Naive thymus-derived CD4-positive, alpha-beta T cell (primary cell): Measurements from ENCODE around the gene SLC17A5. TPM values are rescaled to one million over a fixed set of nuclear protein-coding genes. Genes with fewer than 3 reads are reported as not detected.
A peak's percentile ranks its signal among the peaks of the same experiment; 100 is the strongest.
"Not testable (repeated sequence)": the region's sequence is repeated elsewhere in the genome, so short reads cannot be mapped to it uniquely, and the experiment has no call there.

Experiments used
- ATAC-seq: fragments of 150-1000 bp; cut with Tn5 transposase; 2 replicates; pipeline ENCODE4 v1.10.0; 2021; ENCODE audit warnings: mild to moderate bottlenecking, moderate library complexity
- CTCF ChIA-PET: fragments of 350-600 bp; sonication (Branson Sonifier 250); formaldehyde crosslinking; loops from one replicate; lab custom pipeline; 2021; ENCODE audit warnings: antibody characterized with exemption; lab: Charles Lee
- POLR2A ChIA-PET: fragments of 350-600 bp; sonication (Branson Sonifier 250); formaldehyde crosslinking; loops from one replicate; lab custom pipeline; 2021; ENCODE audit warnings: antibody characterized with exemption, inconsistent platforms; lab: Charles Lee
- DNase-seq, 9 donors: peaks; one replicate each; pipeline versions ENCODE4 v3.0.0 to v3.0.0-alpha.2; 2020 to 2022; ENCODE audit warnings: mixed read lengths in 1 of 9
- H3K27ac ChIP-seq: one replicate; pipeline ENCODE4 v1.7.0; 2013; ENCODE audit warnings: mild to moderate bottlenecking, low read depth, low read length, moderate library complexity
- H3K27me3 ChIP-seq, 2 donors: one replicate each; pipeline ENCODE4 v1.7.0; 2013; ENCODE audit warnings: low read length in 2 of 2, mild to moderate bottlenecking in 2 of 2, moderate library complexity in 2 of 2; ENCODE audit not compliant: control insufficient read depth in 2 of 2, insufficient read depth in 2 of 2
- H3K36me3 ChIP-seq, 3 experiments: 1 replicate in 2 of 3; 2 replicates in 1 of 3; pipeline ENCODE4 v1.7.0; 2013; ENCODE audit warnings: low read length in 3 of 3, mild to moderate bottlenecking in 3 of 3, moderate library complexity in 1 of 3; ENCODE audit not compliant: insufficient read depth in 3 of 3, control insufficient read depth in 2 of 3
- H3K4me1 ChIP-seq, 2 donors: one replicate each; pipeline ENCODE4 v1.7.0; 2013; ENCODE audit warnings: low read length in 2 of 2, mild to moderate bottlenecking in 2 of 2, moderate library complexity in 1 of 2; ENCODE audit not compliant: control insufficient read depth in 2 of 2, insufficient read depth in 2 of 2
- H3K4me3 ChIP-seq: 2 replicates; pipeline ENCODE4 v1.7.0; 2013; ENCODE audit warnings: mild to moderate bottlenecking, low read length
- H3K9me3 ChIP-seq, 3 experiments: 1 replicate in 2 of 3; 2 replicates in 1 of 3; pipeline ENCODE4 v1.7.0; 2013; ENCODE audit warnings: low read length in 3 of 3; ENCODE audit not compliant: control insufficient read depth in 2 of 3
- H3K27ac Mint-ChIP-seq, 9 donors: one replicate each; pipeline ENCODE4 v1.8.0; 2020 to 2022; ENCODE audit warnings: mixed read lengths in 9 of 9, mild to moderate bottlenecking in 8 of 9, moderate library complexity in 5 of 9, inconsistent platforms in 2 of 9
- H3K27me3 Mint-ChIP-seq, 5 donors: one replicate each; pipeline ENCODE4 v1.8.0; 2021 to 2022; ENCODE audit warnings: mixed read lengths in 5 of 5, mild to moderate bottlenecking in 1 of 5
- H3K36me3 Mint-ChIP-seq, 5 donors: one replicate each; pipeline ENCODE4 v1.8.0; 2020 to 2022; ENCODE audit warnings: mixed read lengths in 5 of 5, mild to moderate bottlenecking in 3 of 5, inconsistent platforms in 1 of 5
- H3K4me1 Mint-ChIP-seq, 7 donors: one replicate each; pipeline ENCODE4 v1.8.0; 2020 to 2022; ENCODE audit warnings: mixed read lengths in 7 of 7, mild to moderate bottlenecking in 3 of 7, inconsistent platforms in 1 of 7
- H3K4me3 Mint-ChIP-seq, 10 donors: one replicate each; pipeline ENCODE4 v1.8.0; 2020 to 2022; ENCODE audit warnings: mild to moderate bottlenecking in 10 of 10, mixed read lengths in 10 of 10, moderate library complexity in 6 of 10, inconsistent platforms in 2 of 10
- H3K9me3 Mint-ChIP-seq, 11 donors: one replicate each; pipeline ENCODE4 v1.8.0; 2020 to 2022; ENCODE audit warnings: mixed read lengths in 11 of 11, mild to moderate bottlenecking in 4 of 11, inconsistent platforms in 1 of 11, moderate library complexity in 1 of 11
- intact Hi-C, 2 donors: fragments of 100-400 bp; cut with micrococcal nuclease; formaldehyde crosslinking; loops; one replicate each; pipeline ENCODE4 v1.15.1; 2023
- polyA plus RNA-seq, 2 donors: library from polyadenylated mRNA; unstranded; fragments of 300-500 nt; fragmentation: Illumina TruSeq; gene quantifications; one replicate each; pipeline ENCODE4 v1.2.3, GENCODE V29; 2021
- total RNA-seq, 6 experiments: library from RNA in 5 of 6; stranded (reverse) in 5 of 6; gene quantifications; 1 replicate in 5 of 6; 2 replicates in 1 of 6; pipeline ENCODE4 v1.2.3 and lab custom pipeline; 2021 to 2026

Gene SLC17A5
- total and polyA plus RNA-seq, 7 experiments from 2014 or later, result 6.0 to 13.8 (median 8.6) TPM

DNA sequence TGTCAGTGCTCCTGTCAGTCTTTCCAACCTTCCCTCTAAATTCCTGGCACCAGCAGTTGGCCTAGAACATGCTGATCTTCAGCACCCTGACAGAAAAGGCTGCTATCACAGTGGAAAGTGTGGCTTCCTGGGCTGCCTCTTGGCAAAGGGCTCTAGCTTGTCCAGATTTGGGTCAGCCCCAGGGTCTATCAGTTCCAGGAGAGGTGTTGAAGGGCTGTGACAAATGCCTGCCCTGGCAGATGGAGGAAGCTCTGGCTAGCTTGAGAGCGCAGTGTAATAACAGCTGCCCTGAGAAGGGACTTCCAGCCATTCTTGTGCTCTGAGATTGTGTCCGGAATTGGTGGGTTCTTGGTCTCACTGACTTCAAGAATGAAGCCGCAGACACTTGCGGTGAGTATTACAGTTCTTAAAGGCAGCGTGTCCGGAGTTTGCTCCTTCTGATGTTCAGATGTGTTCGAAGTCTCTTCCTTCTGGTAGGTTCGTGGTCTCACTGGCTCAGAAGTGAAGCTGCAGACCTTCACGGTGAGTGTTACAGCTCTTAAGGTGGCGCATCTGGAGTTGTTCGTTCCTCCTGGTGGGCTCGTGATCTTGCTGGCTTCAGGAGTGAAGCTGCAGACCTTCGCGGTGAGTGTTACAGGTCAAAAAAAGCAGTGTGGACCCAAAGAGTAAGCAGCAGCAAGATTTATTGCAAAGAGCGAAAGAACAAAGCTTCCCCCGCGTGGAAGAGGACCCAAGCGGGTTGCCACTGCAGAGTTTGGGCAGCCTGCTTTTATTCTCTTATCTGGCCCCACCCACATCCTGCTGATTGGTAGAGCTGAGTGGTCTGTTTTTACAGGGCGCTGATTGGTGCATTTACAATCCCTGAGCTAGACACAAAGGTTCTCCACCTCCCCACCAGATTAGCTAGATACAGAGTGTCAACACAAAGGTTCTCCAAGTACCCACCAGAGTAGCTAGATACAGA, 82.3 kb downstream of the SLC17A5 start:
- H3K4me1 ChIP-seq, H3K36me3 ChIP-seq, H3K4me3 ChIP-seq, H3K27me3 ChIP-seq, H3K9me3 ChIP-seq, H3K27me3 Mint-ChIP-seq, H3K27ac ChIP-seq, H3K4me1 Mint-ChIP-seq, intact Hi-C loops, H3K36me3 Mint-ChIP-seq: not testable (repeated sequence)
- ATAC-seq (peak; percentile 65), DNase-seq (peak in 1 of 9 donors; percentile 2)
- H3K27ac Mint-ChIP-seq, result peak overlapping the region in 2 of 9 donors; percentile 34 to 46
- ChIA-PET POLR2A (interaction anchor here (1.6 kb wide), 1 partner anchor 49 kb away, joined by 6 read pairs; no protein-coding TSS in a partner anchor), CTCF (interaction anchor here (0.6 kb wide), 1 partner anchor 169 kb away, joined by 3 read pairs; no protein-coding TSS in a partner anchor)
- peak overlapping the region in 9 of 10 donors; percentile 25 to 85 (median 66) for H3K4me3 Mint-ChIP-seq
- H3K9me3 Mint-ChIP-seq, result peaks cover 0 to 14% (median 6%) of the 10 kb centered on the region in 11 donors

DNA sequence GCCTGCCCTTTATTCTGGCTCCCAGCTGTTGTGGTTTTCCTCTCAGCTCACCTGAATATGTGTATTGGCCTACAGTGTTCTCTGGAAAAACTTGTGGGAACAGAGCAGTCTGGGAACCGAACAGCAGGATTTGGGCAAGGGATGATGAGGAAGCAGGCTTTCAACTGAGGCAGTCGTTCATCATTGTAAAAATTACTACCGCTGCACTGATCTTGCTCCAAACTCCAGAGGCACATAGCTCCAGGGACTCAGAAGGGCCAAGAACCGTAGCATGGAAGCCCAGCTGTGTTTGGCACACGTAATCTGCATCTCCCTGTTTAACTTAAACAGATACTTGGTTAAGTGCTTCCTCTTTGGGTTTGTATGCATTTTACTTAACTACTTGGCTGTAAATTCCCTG, 84.7 kb downstream of the SLC17A5 start:
- H3K27me3 Mint-ChIP-seq, result peaks cover 0 to 4% (median 0%) of the 10 kb centered on the region in 5 donors
- peaks cover 0 to 9% (median 6%) of the 10 kb centered on the region in 7 donors for H3K4me1 Mint-ChIP-seq
- Histone ChIP-seq H3K36me3 (no peaks in the 10 kb centered on the region), H3K9me3 (no peaks in the 10 kb centered on the region), H3K27me3 (no peaks in the 10 kb centered on the region), H3K4me1 (no peaks in the 10 kb centered on the region), H3K4me3 (no peak overlapping the region), H3K27ac (no peak overlapping the region)
- intact Hi-C loops, result no loop called here
- no peak for DNase-seq
- ChIA-PET CTCF (no interaction called here), POLR2A (no interaction called here)
- H3K9me3 Mint-ChIP-seq, result peaks cover 0 to 7% (median 0%) of the 10 kb centered on the region in 11 donors
- H3K36me3 Mint-ChIP-seq, result peaks cover 0 to 2% (median 0%) of the 10 kb centered on the region in 5 donors
- ATAC-seq, result no peak
- H3K4me3 Mint-ChIP-seq, result no peak overlapping the region
- H3K27ac Mint-ChIP-seq, result no peak overlapping the region

DNA sequence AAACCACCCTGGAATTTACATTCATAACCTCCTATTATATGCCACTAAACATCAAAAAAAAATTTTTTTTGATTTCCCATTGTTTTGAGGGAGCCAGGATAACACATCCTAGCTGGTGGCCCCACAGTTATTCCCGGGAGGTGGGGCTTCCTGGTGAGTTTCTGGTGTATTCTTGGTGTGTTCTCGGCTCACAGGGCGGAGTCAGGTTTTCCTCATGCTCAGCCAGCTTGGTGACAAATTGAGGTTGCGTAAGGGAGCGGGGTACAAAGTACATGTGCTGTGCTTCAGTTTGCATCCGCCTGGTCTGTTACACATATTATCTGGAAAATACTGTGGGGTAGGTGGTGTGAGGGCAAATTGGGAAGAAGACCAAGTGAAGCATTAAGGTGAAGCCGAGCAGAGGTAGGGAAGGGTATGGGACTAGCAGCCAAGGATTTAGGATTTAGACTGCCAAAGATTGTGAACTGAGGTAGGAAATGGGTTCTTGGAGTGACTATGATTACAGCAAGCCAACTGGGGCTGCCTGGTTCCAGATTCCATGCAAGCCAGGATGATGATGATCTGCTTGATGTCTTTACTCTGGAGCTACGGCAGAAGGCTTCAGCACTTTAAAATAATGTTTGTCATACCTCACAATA, 86.7 kb downstream of the SLC17A5 start:
- intact Hi-C loops, result no loop called here
- H3K4me1 ChIP-seq, result no peaks in the 10 kb centered on the region
- peaks cover 0 to 4% (median 0%) of the 10 kb centered on the region in 5 donors for H3K27me3 Mint-ChIP-seq
- H3K4me3 Mint-ChIP-seq, result no peak overlapping the region
- ChIA-PET CTCF (no interaction called here), POLR2A (no interaction called here)
- H3K4me3 ChIP-seq, result no peak overlapping the region
- peaks cover 0 to 6% (median 0%) of the 10 kb centered on the region in 11 donors for H3K9me3 Mint-ChIP-seq
- DNase-seq (no peak), ATAC-seq (peak; percentile 60)
- H3K36me3 ChIP-seq, result no peaks in the 10 kb centered on the region
- no peak overlapping the region for H3K27ac ChIP-seq
- H3K4me1 Mint-ChIP-seq, result peaks cover 0 to 9% (median 6%) of the 10 kb centered on the region in 7 donors
- no peaks in the 10 kb centered on the region for H3K27me3 ChIP-seq
- no peaks in the 10 kb centered on the region for H3K36me3 Mint-ChIP-seq
- H3K27ac Mint-ChIP-seq, result peak overlapping the region in 1 of 9 donors; percentile 17
- H3K9me3 ChIP-seq, result no peaks in the 10 kb centered on the region

DNA sequence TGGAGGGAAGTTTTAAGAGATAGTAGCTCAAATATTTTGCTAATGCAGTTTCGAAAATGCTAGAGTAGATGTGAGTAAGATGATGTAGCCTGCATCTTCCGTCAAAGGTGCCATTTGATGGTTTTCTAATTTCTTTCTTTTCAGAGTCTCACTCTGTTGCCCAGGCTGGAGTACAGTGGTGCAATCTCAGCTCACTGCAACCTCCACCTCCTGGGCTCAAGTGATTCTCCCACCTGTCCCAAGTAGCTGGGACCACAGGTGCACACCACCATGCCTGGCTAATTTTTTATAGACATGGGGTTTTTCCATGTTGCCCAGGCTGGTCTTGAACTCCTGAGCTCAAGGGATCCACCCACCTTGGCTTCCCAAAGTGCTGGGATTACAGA, 87.3 kb downstream of the SLC17A5 start:
- H3K27me3 Mint-ChIP-seq, H3K27me3 ChIP-seq, H3K9me3 ChIP-seq, H3K4me1 Mint-ChIP-seq, H3K4me1 ChIP-seq, H3K36me3 ChIP-seq, H3K4me3 Mint-ChIP-seq, intact Hi-C loops, CTCF ChIA-PET, ATAC-seq, H3K36me3 Mint-ChIP-seq, H3K27ac ChIP-seq, H3K4me3 ChIP-seq, H3K27ac Mint-ChIP-seq, DNase-seq, H3K9me3 Mint-ChIP-seq: not testable (repeated sequence)
- POLR2A ChIA-PET, result interaction anchor here (0.6 kb wide), 1 partner anchor 47 kb away, joined by 4 read pairs; no protein-coding TSS in a partner anchor

DNA sequence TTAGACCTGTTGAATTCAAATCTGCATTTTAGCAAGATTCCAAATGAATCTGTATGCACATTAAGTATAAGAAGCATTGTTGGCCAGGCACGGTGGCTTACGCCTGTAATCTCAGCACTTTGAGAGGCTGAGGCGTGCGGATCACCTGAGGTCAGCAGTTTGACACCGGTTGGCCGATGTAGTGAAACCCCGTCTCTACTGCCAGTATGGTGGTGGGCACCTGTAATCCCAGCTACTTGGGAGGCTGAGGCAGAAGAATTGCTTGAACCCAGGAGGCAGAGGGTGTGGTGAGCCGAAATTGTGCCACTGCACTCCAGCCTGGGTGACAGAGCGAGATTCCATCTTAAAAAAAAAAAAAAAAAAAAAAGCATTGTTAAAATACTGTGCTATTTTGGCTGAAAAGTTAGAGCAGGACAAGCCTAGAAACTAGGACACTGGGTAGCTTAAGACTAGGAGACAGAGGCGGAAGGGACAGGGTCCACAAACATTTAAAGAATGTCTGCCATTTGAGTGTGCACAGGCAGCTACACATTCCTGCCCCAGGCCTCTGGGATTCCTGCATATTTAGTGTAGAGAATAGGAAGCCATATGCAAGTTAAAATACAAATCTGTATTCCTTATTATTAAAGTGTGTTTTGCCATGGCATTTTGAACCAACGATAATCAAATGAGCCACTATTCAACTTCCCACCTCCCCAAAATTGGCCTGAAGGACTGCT, 87.9 kb downstream of the SLC17A5 start:
- DNase-seq (no peak), ATAC-seq (no peak)
- intact Hi-C loops, result loop anchor here in 1 of 2 donors (2.0 kb wide), 1 partner anchor 15 kb away; no protein-coding TSS in a partner anchor
- no peaks in the 10 kb centered on the region for H3K36me3 Mint-ChIP-seq
- CTCF ChIA-PET, result no interaction called here
- H3K9me3 Mint-ChIP-seq, result no peaks in the 10 kb centered on the region
- H3K4me3 Mint-ChIP-seq, result no peak overlapping the region
- H3K4me1 ChIP-seq, result no peaks in the 10 kb centered on the region
- no peak overlapping the region for H3K27ac ChIP-seq
- POLR2A ChIA-PET, result interaction anchor here (0.6 kb wide), 2 partner anchors 22 to 46 kb away, joined by 3 to 4 read pairs; no protein-coding TSS in a partner anchor
- H3K27ac Mint-ChIP-seq, result no peak overlapping the region
- H3K4me1 Mint-ChIP-seq, result peaks cover 0 to 3% (median 0%) of the 10 kb centered on the region in 7 donors
- no peaks in the 10 kb centered on the region for H3K27me3 ChIP-seq
- H3K9me3 ChIP-seq, result no peaks in the 10 kb centered on the region
- H3K27me3 Mint-ChIP-seq, result peaks cover 0 to 4% (median 0%) of the 10 kb centered on the region in 5 donors
- H3K36me3 ChIP-seq, result no peaks in the 10 kb centered on the region
- H3K4me3 ChIP-seq, result no peak overlapping the region

DNA sequence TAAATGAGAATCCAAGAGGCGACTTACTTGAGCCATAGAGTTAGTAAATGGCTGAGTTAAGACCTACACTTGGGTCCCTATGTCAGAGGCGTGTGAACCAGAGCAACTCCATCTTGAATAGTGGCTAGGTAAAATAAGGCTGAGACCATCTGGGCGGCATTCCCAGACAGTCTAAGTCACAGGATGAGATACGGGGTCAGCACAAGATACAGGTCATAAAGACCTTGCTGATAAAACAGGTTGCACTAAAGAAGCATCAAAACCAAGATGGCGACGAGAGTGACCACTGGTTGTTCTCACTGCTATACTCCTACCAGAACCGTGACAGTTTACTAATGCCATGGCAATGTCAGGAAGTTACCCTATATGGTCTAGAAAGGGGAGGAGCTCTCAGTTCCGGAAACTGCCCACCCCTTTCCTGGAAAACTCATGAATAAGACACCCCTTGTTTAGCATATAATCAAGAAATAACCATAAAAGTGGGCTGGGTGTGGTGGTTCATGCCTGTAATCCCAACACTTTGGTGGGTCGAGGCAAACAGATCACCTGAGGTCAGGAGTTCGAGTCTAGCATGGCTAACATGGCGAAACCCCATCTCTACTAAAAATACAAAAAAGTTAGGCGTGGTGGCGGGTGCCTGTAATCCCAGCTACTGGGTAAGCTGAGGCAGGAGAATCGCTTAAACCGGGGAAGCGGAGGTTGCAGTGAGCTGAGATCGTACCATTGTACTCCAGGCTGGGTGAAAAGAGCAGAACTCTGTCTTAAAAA, 89.0 kb downstream of the SLC17A5 start:
- Mint-ChIP-seq H3K36me3 (no peaks in the 10 kb centered on the region), H3K27ac (no peak overlapping the region), H3K9me3 (no peaks in the 10 kb centered on the region), H3K4me3 (no peak overlapping the region), H3K27me3 (peaks cover 0 to 4% (median 0%) of the 10 kb centered on the region in 5 donors), H3K4me1 (peaks cover 0 to 6% (median 0%) of the 10 kb centered on the region in 7 donors)
- H3K27me3 ChIP-seq, result no peaks in the 10 kb centered on the region
- no peaks in the 10 kb centered on the region for H3K36me3 ChIP-seq
- ChIA-PET CTCF (no interaction called here), POLR2A (no interaction called here)
- H3K4me1 ChIP-seq, result no peaks in the 10 kb centered on the region
- no peak overlapping the region for H3K4me3 ChIP-seq
- H3K27ac ChIP-seq, result no peak overlapping the region
- no peak for DNase-seq
- no peaks in the 10 kb centered on the region for H3K9me3 ChIP-seq
- intact Hi-C loops, result loop anchor here in 1 of 2 donors (2.0 kb wide), 1 partner anchor 16 kb away; no protein-coding TSS in a partner anchor
- no peak for ATAC-seq
